Gastrocnemius medialis (tissue), 4 donors: Measurements from ENCODE around the gene CLEC2D. TPM values are rescaled to one million over a fixed set of nuclear protein-coding genes. Genes with fewer than 3 reads are reported as not detected.

Experiments used
- ATAC-seq, 2 donors: fragments of 150-250 bp; one replicate each; pipeline ENCODE4 v1.9.1; 2016
- DNase-seq, 2 donors: peaks; one replicate each; pipeline ENCODE4 v3.0.0-alpha.2; 2019
- H3K27ac ChIP-seq, 4 donors: fragments of 200-600 bp; sonication (generic); 1 replicate in 1 of 4; 2 replicates in 3 of 4; pipeline ENCODE4 v1.5.1; 2016 to 2018; ENCODE audit warnings: mild to moderate bottlenecking in 2 of 4, moderate library complexity in 1 of 4
- H3K27me3 ChIP-seq, 3 donors: fragments of 200-600 bp; sonication (generic) in 2 of 3; 1 replicate in 1 of 3; 2 replicates in 2 of 3; pipeline versions ENCODE4 v1.5.1 to v1.6.0; 2016 to 2019; ENCODE audit warnings: mild to moderate bottlenecking in 1 of 3, moderate library complexity in 1 of 3
- H3K36me3 ChIP-seq, 2 donors: fragments of 200-600 bp; sonication (generic) in 1 of 2; one replicate each; pipeline ENCODE4 v1.5.1; 2017 to 2018
- H3K4me1 ChIP-seq, 2 donors: fragments of 200-600 bp; sonication (generic) in 1 of 2; one replicate each; pipeline ENCODE4 v1.5.1; 2016 to 2017; ENCODE audit warnings: mild to moderate bottlenecking in 2 of 2
- H3K4me3 ChIP-seq, 4 donors: fragments of 200-600 bp; sonication (generic) in 3 of 4; 1 replicate in 1 of 4; 2 replicates in 3 of 4; pipeline ENCODE4 v1.5.1; 2016 to 2019; ENCODE audit warnings: mild to moderate bottlenecking in 2 of 4
- H3K9me3 ChIP-seq, 3 donors: fragments of 200-600 bp; sonication (generic) in 2 of 3; 1 replicate in 1 of 3; 2 replicates in 2 of 3; pipeline ENCODE4 v1.5.1; 2016 to 2019
- CTCF ChIP-seq, 5 experiments: fragments of 450-650 bp in 3 of 5; fragments of 200-600 bp in 2 of 5; sonication (generic) in 2 of 5; IDR thresholded peaks in 4 of 5; conservative IDR thresholded peaks in 1 of 5; 1 replicate in 4 of 5; 2 replicates in 1 of 5; pipeline ENCODE4 v1.5.1; 2016 to 2019; ENCODE audit warnings: antibody characterized with exemption in 5 of 5, mild to moderate bottlenecking in 3 of 5, moderate library complexity in 3 of 5
- POLR2A ChIP-seq, 2 donors: fragments of 450-650 bp; IDR thresholded peaks; one replicate each; pipeline ENCODE4 v1.6.1; 2017; ENCODE audit warnings: antibody characterized with exemption in 2 of 2, mild to moderate bottlenecking in 2 of 2, moderate library complexity in 2 of 2
- in situ Hi-C, 4 donors: fragments of 200-750 bp; cut with MboI; loops; one replicate each; pipeline versions ENCODE4 v1.15.0 to v1.8.0; 2017; ENCODE audit warnings: low sequenced_read_pairs in 4 of 4
- intact Hi-C: fragments of 100-400 bp; cut with DNase I; formaldehyde crosslinking; loops from one replicate; pipeline ENCODE4 v1.15.1; 2023; ENCODE audit warnings: low total_unique reads
- total RNA-seq, 4 donors: library from RNA; depleted of rRNA; stranded (reverse); fragments of >200 nt; gene quantifications; one replicate each; pipeline versions ENCODE4 v1.1.0 to v1.2.3, GENCODE V29; 2016

CLEC2D gene
- total RNA-seq, 4 donors from 2014 or later, result 0.29 to 2.1 (median 0.58) TPM

GRCh38 chr12:9724023-9724422, 54.5 kb downstream of the CLEC2D start:
- no peaks in the 10 kb centered on the region for H3K9me3 ChIP-seq
- intact Hi-C loops (no loop called here), in situ Hi-C loops (loop anchor here in 2 of 4 donors (25.0 kb wide), 1 partner anchor 387 kb away; no protein-coding TSS in a partner anchor)
- no peaks in the 10 kb centered on the region for H3K36me3 ChIP-seq
- no peak for TF ChIP-seq POLR2A (IDR thresholded peaks at IDR 0.05)
- TF ChIP-seq CTCF (IDR thresholded peaks at IDR 0.05 in 4 of 5, conservative IDR thresholded peaks at IDR 0.05 in 1 of 5), result no peak
- no peaks in the 10 kb centered on the region for H3K4me1 ChIP-seq
- no peaks in the 10 kb centered on the region for H3K27me3 ChIP-seq
- no peak for ATAC-seq
- H3K4me3 ChIP-seq, result no peak overlapping the region
- H3K27ac ChIP-seq, result no peak overlapping the region
- no peak for DNase-seq

GRCh38 chr12:9725213-9725870, 55.8 kb downstream of the CLEC2D start:
- intact Hi-C loops (no loop called here), in situ Hi-C loops (no loop called here)
- H3K4me3 ChIP-seq, result no peak overlapping the region
- H3K27ac ChIP-seq, result no peak overlapping the region
- no peaks in the 10 kb centered on the region for H3K4me1 ChIP-seq
- H3K27me3 ChIP-seq, result no peaks in the 10 kb centered on the region
- TF ChIP-seq CTCF (IDR thresholded peaks at IDR 0.05 in 4 of 5, conservative IDR thresholded peaks at IDR 0.05 in 1 of 5), result no peak
- TF ChIP-seq POLR2A (IDR thresholded peaks at IDR 0.05), result no peak
- no peaks in the 10 kb centered on the region for H3K9me3 ChIP-seq
- H3K36me3 ChIP-seq, result no peaks in the 10 kb centered on the region
- no peak for DNase-seq
- no peak for ATAC-seq

GRCh38 chr12:9727813-9728212, 58.3 kb downstream of the CLEC2D start:
- in situ Hi-C loops, result no loop called here
- Histone ChIP-seq H3K27me3 (no peaks in the 10 kb centered on the region), H3K4me1 (no peaks in the 10 kb centered on the region), H3K4me3 (no peak overlapping the region), H3K9me3 (no peaks in the 10 kb centered on the region), H3K27ac (no peak overlapping the region), H3K36me3 (no peaks in the 10 kb centered on the region)
- ATAC-seq (no peak), DNase-seq (no peak)
- intact Hi-C loops, result no loop called here
- no peak for TF ChIP-seq CTCF (IDR thresholded peaks at IDR 0.05 in 4 of 5, conservative IDR thresholded peaks at IDR 0.05 in 1 of 5)
- TF ChIP-seq POLR2A (IDR thresholded peaks at IDR 0.05), result no peak

GRCh38 chr12:9729082-9729481, 59.6 kb downstream of the CLEC2D start:
- TF ChIP-seq POLR2A (IDR thresholded peaks at IDR 0.05) (no peak), CTCF (IDR thresholded peaks at IDR 0.05 in 4 of 5, conservative IDR thresholded peaks at IDR 0.05 in 1 of 5) (no peak)
- Histone ChIP-seq H3K27ac (no peak overlapping the region), H3K9me3 (no peaks in the 10 kb centered on the region), H3K27me3 (no peaks in the 10 kb centered on the region), H3K4me1 (no peaks in the 10 kb centered on the region), H3K4me3 (no peak overlapping the region), H3K36me3 (no peaks in the 10 kb centered on the region)
- ATAC-seq (no peak), DNase-seq (no peak)
- in situ Hi-C loops, result no loop called here
- intact Hi-C loops, result no loop called here

- no peaks in the 10 kb centered on the region for H3K4me1 ChIP-seq
- H3K4me3 ChIP-seq, result no peak overlapping the region
These were observed 60.5 kb downstream of the CLEC2D start for GRCh38 chr12:9730011-9730410.

More at GRCh38 chr12:9730011-9730410, 60.5 kb downstream of the CLEC2D start:
- in situ Hi-C loops, result no loop called here
- intact Hi-C loops, result no loop called here
- ATAC-seq, result no peak
- Histone ChIP-seq H3K27me3 (no peaks in the 10 kb centered on the region), H3K36me3 (no peaks in the 10 kb centered on the region), H3K9me3 (no peaks in the 10 kb centered on the region), H3K27ac (no peak overlapping the region)
- no peak for DNase-seq
- TF ChIP-seq CTCF (IDR thresholded peaks at IDR 0.05 in 4 of 5, conservative IDR thresholded peaks at IDR 0.05 in 1 of 5), result no peak
- no peak for TF ChIP-seq POLR2A (IDR thresholded peaks at IDR 0.05)
